ENCODE data around the gene PDE6B.

DNA sequence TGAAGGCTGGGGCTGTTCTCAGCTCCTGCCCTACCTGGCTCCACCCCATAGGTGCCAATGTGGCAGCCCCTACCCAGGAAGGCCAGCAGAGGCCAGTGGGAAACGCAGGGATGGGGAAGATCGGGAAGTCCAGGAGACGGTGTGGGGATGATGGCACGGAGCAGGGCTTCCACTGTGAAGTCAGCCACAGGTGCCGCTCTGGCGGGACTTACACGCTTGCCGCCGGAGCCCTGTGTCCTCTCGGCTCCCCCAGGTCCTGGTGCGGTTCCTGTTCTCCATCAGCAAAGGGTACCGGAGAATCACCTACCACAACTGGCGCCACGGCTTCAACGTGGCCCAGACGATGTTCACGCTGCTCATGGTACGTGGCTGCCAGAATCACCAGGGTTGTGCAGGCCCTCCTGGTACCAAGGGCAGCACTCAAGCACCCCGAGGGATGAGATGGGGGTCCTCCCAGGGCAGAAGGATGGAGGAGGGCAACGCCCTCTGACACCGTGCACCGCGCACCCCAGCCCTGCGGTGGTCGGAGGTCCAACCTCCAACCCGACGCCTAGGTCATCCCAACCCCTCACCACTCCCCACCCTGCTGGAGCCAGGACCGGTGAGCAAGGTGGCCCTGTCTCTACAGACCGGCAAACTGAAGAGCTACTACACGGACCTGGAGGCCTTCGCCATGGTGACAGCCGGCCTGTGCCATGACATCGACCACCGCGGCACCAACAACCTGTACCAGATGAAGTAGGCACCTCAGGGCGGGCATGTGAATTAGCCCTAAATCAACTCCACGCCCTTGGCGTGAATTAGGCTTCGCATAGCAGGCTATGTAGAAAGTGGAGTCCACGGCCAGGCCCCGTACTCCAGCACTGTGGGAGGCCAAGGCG is 36.7 kb downstream of the PDE6B start:
- TF ChIP-seq, protein P1, sequence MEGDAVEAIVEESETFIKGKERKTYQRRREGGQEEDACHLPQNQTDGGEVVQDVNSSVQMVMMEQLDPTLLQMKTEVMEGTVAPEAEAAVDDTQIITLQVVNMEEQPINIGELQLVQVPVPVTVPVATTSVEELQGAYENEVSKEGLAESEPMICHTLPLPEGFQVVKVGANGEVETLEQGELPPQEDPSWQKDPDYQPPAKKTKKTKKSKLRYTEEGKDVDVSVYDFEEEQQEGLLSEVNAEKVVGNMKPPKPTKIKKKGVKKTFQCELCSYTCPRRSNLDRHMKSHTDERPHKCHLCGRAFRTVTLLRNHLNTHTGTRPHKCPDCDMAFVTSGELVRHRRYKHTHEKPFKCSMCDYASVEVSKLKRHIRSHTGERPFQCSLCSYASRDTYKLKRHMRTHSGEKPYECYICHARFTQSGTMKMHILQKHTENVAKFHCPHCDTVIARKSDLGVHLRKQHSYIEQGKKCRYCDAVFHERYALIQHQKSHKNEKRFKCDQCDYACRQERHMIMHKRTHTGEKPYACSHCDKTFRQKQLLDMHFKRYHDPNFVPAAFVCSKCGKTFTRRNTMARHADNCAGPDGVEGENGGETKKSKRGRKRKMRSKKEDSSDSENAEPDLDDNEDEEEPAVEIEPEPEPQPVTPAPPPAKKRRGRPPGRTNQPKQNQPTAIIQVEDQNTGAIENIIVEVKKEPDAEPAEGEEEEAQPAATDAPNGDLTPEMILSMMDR (IDR thresholded peaks at IDR 0.05): no peak
- no peak for TF ChIP-seq POLR2A (IDR thresholded peaks at IDR 0.05)
